HCT116 (cell line): ENCODE measurements around the gene MEDAG. TPM values are rescaled to one million over a fixed set of nuclear protein-coding genes. Genes with fewer than 3 reads are reported as not detected.

Experiments
- ATAC-seq: fragments of 200-7000 bp; cut with Tn5 transposase; 2 replicates; pipeline ENCODE4 v1.9.1; 2020; ENCODE audit warnings: mild to moderate bottlenecking, moderate library complexity
- BruUV-seq: library from RNA; stranded (reverse); fragments of 400-500 nt; replicated peaks from 2 replicates; lab custom pipeline; 2021; lab: Mats Ljungman, UMichigan
- CTCF ChIA-PET: fragments of 300-600 bp; sonication (Branson Sonifier 250); formaldehyde crosslinking; loops from one replicate; lab custom pipeline; 2021; ENCODE audit warnings: antibody characterized with exemption; lab: Charles Lee
- POLR2A ChIA-PET: fragments of 300-600, 350-600 bp; sonication (Branson Sonifier 250); formaldehyde crosslinking; loops from one replicate; lab custom pipeline; 2021; ENCODE audit warnings: antibody characterized with exemption; lab: Charles Lee
- RAD21 ChIA-PET, 2 experiments: fragments of 300-600 bp; sonication (Branson Sonifier 250); formaldehyde crosslinking; loops; one replicate each; lab custom pipeline; 2023; ENCODE audit warnings: low total read pairs in 2 of 2; ENCODE audit not compliant: uncharacterized antibody in 2 of 2, unreplicated experiment in 2 of 2, low non-redundant PET in 1 of 2; lab: Charles Lee
- DNase-seq: peaks from one replicate; pipeline ENCODE4 v3.0.0-alpha.2; 2010; ENCODE audit warnings: low read depth, low spot score
- H2AFZ ChIP-seq: fragments of 200-600 bp; shearing (Covaris generic), sonication (generic); 2 replicates; pipeline ENCODE4 v1.6.1; 2017; ENCODE audit warnings: low read depth, mixed run types, mixed read lengths, antibody characterized with exemption, low read length; ENCODE audit not compliant: poor library complexity, severe bottlenecking
- H3K27ac ChIP-seq: 2 replicates; pipeline ENCODE4 v1.5.1; 2012; ENCODE audit warnings: low read depth, low read length
- H3K27me3 ChIP-seq: fragments of 200-600 bp; sonication (generic); 2 replicates; pipeline ENCODE4 v1.6.1; 2016; ENCODE audit warnings: mixed run types, low read length, mixed read lengths; ENCODE audit not compliant: insufficient read depth
- H3K36me3 ChIP-seq, 2 experiments: fragments of 200-500 bp in 1 of 2; fragments of 200-600 bp in 1 of 2; sonication (Bioruptor generic) in 1 of 2; sonication (generic) in 1 of 2; 2 replicates each; pipeline versions ENCODE4 v1.5.1 to v1.6.1; 2014 to 2016; ENCODE audit warnings: low read length in 2 of 2, inconsistent platforms in 1 of 2, mixed read lengths in 1 of 2, mixed run types in 1 of 2; ENCODE audit not compliant: insufficient read depth in 2 of 2, control insufficient read depth in 1 of 2
- H3K4me1 ChIP-seq, 2 experiments: fragments of 200-600 bp in 1 of 2; sonication (generic) in 1 of 2; 2 replicates each; pipeline versions ENCODE4 v1.5.1 to v1.6.1; 2012 to 2017; ENCODE audit warnings: low read length in 2 of 2, inconsistent platforms in 1 of 2, mild to moderate bottlenecking in 1 of 2, mixed read lengths in 1 of 2, mixed run types in 1 of 2, moderate library complexity in 1 of 2; ENCODE audit not compliant: insufficient read depth in 2 of 2, control insufficient read depth in 1 of 2
- H3K4me2 ChIP-seq: fragments of 200-600 bp; sonication (generic); 2 replicates; pipeline ENCODE4 v1.6.1; 2017; ENCODE audit warnings: mixed run types, low read length, mixed read lengths
- H3K4me3 ChIP-seq, 2 experiments: fragments of 200-600 bp in 1 of 2; sonication (generic) in 1 of 2; replicated peaks in 1 of 2; 2 replicates each; pipeline ENCODE4 v1.5.1; 2011 to 2016; ENCODE audit warnings: low read length in 2 of 2, control low read depth in 1 of 2, low read depth in 1 of 2, mild to moderate bottlenecking in 1 of 2, mixed read lengths in 1 of 2, mixed run types in 1 of 2
- H3K79me2 ChIP-seq: fragments of 200-600 bp; sonication (generic); 2 replicates; pipeline ENCODE4 v1.6.1; 2017; ENCODE audit warnings: mild to moderate bottlenecking, mixed run types, low read length, moderate library complexity, mixed read lengths; ENCODE audit not compliant: insufficient read depth
- H3K9ac ChIP-seq: fragments of 200-600 bp; sonication (generic); 2 replicates; pipeline ENCODE4 v1.6.1; 2016; ENCODE audit warnings: low read length, mixed read lengths
- H3K9me2 ChIP-seq: fragments of 200-600 bp; sonication (generic), shearing (Covaris generic); 2 replicates; pipeline ENCODE4 v1.6.1; 2017; ENCODE audit warnings: mixed run types, mild to moderate bottlenecking, moderate library complexity; ENCODE audit not compliant: insufficient read depth
- H3K9me3 ChIP-seq, 2 experiments: fragments of 200-500 bp in 1 of 2; fragments of 200-600 bp in 1 of 2; sonication (Bioruptor generic) in 1 of 2; sonication (generic) in 1 of 2; 2 replicates each; pipeline ENCODE4 v1.6.1; 2014 to 2017; ENCODE audit warnings: low read length in 2 of 2, mixed read lengths in 2 of 2, inconsistent platforms in 1 of 2, low read depth in 1 of 2, mild to moderate bottlenecking in 1 of 2, mixed run types in 1 of 2, moderate library complexity in 1 of 2; ENCODE audit not compliant: control insufficient read depth in 1 of 2, insufficient read depth in 1 of 2
- H4K20me1 ChIP-seq: fragments of 200-600 bp; sonication (generic), shearing (Covaris generic); 2 replicates; pipeline ENCODE4 v1.6.1; 2017; ENCODE audit warnings: mixed run types, mild to moderate bottlenecking, moderate library complexity; ENCODE audit not compliant: insufficient read depth
- CEBPB ChIP-seq: IDR thresholded peaks from 2 replicates; pipeline ENCODE4 v1.6.1; 2012; ENCODE audit warnings: low read depth
- EGR1 ChIP-seq: IDR thresholded peaks from 2 replicates; pipeline ENCODE4 v1.6.1; 2012; ENCODE audit warnings: low read depth
- EZH2 ChIP-seq: fragments of 200-600 bp; sonication (generic); IDR thresholded peaks from 2 replicates; pipeline ENCODE4 v1.6.1; 2017; ENCODE audit warnings: antibody characterized with exemption, mixed run types
- EZH2phosphoT487 ChIP-seq: fragments of 200-600 bp; IDR thresholded peaks from 2 replicates; pipeline ENCODE4 v1.6.1; 2018; ENCODE audit warnings: antibody characterized with exemption, borderline replicate concordance
- JUND ChIP-seq: IDR thresholded peaks from 2 replicates; pipeline ENCODE4 v1.6.1; 2012
- POLR2AphosphoS5 ChIP-seq: IDR thresholded peaks from 2 replicates; pipeline ENCODE4 v1.6.1; 2011; ENCODE audit warnings: mild to moderate bottlenecking, low read depth, low read length, moderate library complexity
- RAD21 ChIP-seq: IDR thresholded peaks from 2 replicates; pipeline ENCODE4 v1.6.1; 2012; ENCODE audit warnings: low read depth, mild to moderate bottlenecking
- SIN3A ChIP-seq: IDR thresholded peaks from 2 replicates; pipeline ENCODE4 v1.6.1; 2012; ENCODE audit warnings: low read depth
- SP1 ChIP-seq: IDR thresholded peaks from 2 replicates; pipeline ENCODE4 v1.6.1; 2012; ENCODE audit warnings: low read depth
- TCF7L2 ChIP-seq: IDR thresholded peaks from 2 replicates; pipeline ENCODE4 v1.7.0; 2011; ENCODE audit warnings: borderline replicate concordance, inconsistent platforms; ENCODE audit not compliant: insufficient read depth, insufficient read length; ENCODE audit errors: extremely low read depth
- YY1 ChIP-seq: IDR thresholded peaks from 2 replicates; pipeline ENCODE4 v1.6.1; 2011; ENCODE audit warnings: low read length, low read depth, moderate library complexity, mild to moderate bottlenecking; ENCODE audit not compliant: insufficient replicate concordance; ENCODE audit errors: extremely low read depth
- ZFX ChIP-seq: fragments of 450-650 bp; IDR thresholded peaks from 2 replicates; pipeline ENCODE4 v1.6.1; 2017
- ZNF274 ChIP-seq: fragments of 200-500 bp; sonication (Bioruptor generic); IDR thresholded peaks from 2 replicates; pipeline ENCODE4 v1.6.1; 2014; ENCODE audit warnings: mild to moderate bottlenecking, low read depth, low read length, inconsistent platforms
- intact Hi-C: fragments of 100-400 bp; cut with micrococcal nuclease; formaldehyde crosslinking; loops from 2 replicates; pipeline ENCODE4 v1.10.0; 2022
- total RNA-seq: library from RNA; stranded (reverse); gene quantifications from one replicate; pipeline ENCODE4 v1.2.1, GENCODE V29; 2021; ENCODE audit not compliant: unreplicated experiment
- TF ChIP-seq, protein P1 (sequence below): IDR thresholded peaks from 2 replicates; pipeline ENCODE4 v1.6.1; 2012
- TF ChIP-seq, protein P2 (sequence below): IDR thresholded peaks from 2 replicates; pipeline ENCODE4 v1.6.1; 2011; ENCODE audit warnings: mild to moderate bottlenecking, low read length, moderate library complexity; ENCODE audit not compliant: insufficient replicate concordance; ENCODE audit errors: extremely low read depth
- TF ChIP-seq, protein P3 (sequence below), 3 experiments: fragments of 200-600 bp in 1 of 3; sonication (generic) in 1 of 3; IDR thresholded peaks in 2 of 3; conservative IDR thresholded peaks in 1 of 3; 2 replicates each; pipeline ENCODE4 v1.5.1; 2012 to 2017; ENCODE audit warnings: low read depth in 2 of 3, low read length in 2 of 3, antibody characterized with exemption in 1 of 3, borderline replicate concordance in 1 of 3, control low read depth in 1 of 3, mild to moderate bottlenecking in 1 of 3, mixed read lengths in 1 of 3, mixed run types in 1 of 3, moderate library complexity in 1 of 3; ENCODE audit not compliant: insufficient read depth in 1 of 3
- TF ChIP-seq, protein P4 (sequence below): IDR thresholded peaks from 2 replicates; pipeline ENCODE4 v1.6.1; 2012; ENCODE audit warnings: low read depth

The MEDAG gene
- total RNA-seq, 1 experiment from 2014 or later = not detected

DNA sequence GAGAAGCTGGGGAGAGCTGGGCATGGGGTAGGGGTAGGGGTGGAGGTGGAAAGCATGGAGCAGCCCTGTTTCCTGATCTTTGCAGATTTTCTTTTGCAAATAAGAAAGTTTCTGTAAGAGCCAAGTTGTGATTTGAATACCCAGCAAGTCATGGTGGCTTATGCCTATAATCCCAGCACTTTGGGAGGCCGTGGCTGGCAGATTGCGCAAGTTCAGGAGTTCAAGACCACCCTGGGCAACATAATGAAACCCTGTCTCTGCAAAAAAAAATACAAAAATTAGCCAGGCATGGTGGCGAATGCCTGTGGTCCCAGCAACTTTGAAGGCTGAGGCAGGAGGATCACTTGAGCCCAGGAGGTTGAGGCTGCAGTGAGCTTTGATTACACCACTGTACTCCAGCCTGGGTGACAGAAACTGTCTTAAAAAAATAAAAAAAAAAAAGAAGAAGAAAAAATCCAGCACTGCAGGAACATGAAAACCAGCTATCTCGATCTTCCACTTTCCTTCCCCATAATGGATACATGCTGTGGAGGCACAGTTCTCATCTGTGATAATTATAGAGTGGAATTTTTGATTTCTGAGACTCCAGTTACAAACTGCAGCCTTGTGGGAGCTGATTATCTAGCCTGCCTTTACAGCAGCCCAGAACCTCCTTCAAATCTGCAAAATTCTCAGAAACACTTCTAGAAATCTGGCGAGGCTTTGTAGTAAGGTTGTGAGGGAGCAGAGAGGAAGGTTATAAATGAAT is 14.3 kb downstream of the MEDAG start:
- ATAC-seq = no peak
- no peak for DNase-seq
- Histone ChIP-seq H3K4me2 (no peak overlapping the region), H3K27me3 (peaks cover 4% of the 10 kb centered on the region; the same call in 1 of the 2 replicates), H3K9me3 (no peaks in the 10 kb centered on the region), H3K9ac (no peak overlapping the region), H3K9me2 (no peaks in the 10 kb centered on the region; the same call in 1 of the 2 replicates), H2AFZ (no peak overlapping the region), H3K27ac (no peak overlapping the region), H3K79me2 (no peaks in the 10 kb centered on the region), H3K4me1 (no peaks in the 10 kb centered on the region), H3K36me3 (no peaks in the 10 kb centered on the region), H4K20me1 (no peaks in the 10 kb centered on the region), H3K4me3 (no peak overlapping the region)
- no TSS peak for BruUV-seq
- ChIA-PET CTCF (no interaction called here), POLR2A (no interaction called here), RAD21 (no interaction called here)
- intact Hi-C loops = loop anchor here (10.0 kb wide), 1 partner anchor 64 kb away; no protein-coding TSS in a partner anchor
- TF ChIP-seq, protein P1, sequence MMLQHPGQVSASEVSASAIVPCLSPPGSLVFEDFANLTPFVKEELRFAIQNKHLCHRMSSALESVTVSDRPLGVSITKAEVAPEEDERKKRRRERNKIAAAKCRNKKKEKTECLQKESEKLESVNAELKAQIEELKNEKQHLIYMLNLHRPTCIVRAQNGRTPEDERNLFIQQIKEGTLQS = no peak
- TF ChIP-seq POLR2AphosphoS5 (no peak), EZH2 (no peak), ZNF274 (no peak), SIN3A (no peak), CEBPB (no peak), JUND (no peak), RAD21 (no peak), EGR1 (no peak), SP1 (no peak), EZH2phosphoT487 (no peak), TCF7L2 (no peak), YY1 (no peak), ZFX (no peak)
- TF ChIP-seq, protein P2, sequence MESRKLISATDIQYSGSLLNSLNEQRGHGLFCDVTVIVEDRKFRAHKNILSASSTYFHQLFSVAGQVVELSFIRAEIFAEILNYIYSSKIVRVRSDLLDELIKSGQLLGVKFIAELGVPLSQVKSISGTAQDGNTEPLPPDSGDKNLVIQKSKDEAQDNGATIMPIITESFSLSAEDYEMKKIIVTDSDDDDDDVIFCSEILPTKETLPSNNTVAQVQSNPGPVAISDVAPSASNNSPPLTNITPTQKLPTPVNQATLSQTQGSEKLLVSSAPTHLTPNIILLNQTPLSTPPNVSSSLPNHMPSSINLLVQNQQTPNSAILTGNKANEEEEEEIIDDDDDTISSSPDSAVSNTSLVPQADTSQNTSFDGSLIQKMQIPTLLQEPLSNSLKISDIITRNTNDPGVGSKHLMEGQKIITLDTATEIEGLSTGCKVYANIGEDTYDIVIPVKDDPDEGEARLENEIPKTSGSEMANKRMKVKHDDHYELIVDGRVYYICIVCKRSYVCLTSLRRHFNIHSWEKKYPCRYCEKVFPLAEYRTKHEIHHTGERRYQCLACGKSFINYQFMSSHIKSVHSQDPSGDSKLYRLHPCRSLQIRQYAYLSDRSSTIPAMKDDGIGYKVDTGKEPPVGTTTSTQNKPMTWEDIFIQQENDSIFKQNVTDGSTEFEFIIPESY = no peak
- TF ChIP-seq, protein P3, sequence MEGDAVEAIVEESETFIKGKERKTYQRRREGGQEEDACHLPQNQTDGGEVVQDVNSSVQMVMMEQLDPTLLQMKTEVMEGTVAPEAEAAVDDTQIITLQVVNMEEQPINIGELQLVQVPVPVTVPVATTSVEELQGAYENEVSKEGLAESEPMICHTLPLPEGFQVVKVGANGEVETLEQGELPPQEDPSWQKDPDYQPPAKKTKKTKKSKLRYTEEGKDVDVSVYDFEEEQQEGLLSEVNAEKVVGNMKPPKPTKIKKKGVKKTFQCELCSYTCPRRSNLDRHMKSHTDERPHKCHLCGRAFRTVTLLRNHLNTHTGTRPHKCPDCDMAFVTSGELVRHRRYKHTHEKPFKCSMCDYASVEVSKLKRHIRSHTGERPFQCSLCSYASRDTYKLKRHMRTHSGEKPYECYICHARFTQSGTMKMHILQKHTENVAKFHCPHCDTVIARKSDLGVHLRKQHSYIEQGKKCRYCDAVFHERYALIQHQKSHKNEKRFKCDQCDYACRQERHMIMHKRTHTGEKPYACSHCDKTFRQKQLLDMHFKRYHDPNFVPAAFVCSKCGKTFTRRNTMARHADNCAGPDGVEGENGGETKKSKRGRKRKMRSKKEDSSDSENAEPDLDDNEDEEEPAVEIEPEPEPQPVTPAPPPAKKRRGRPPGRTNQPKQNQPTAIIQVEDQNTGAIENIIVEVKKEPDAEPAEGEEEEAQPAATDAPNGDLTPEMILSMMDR (IDR thresholded peaks at IDR 0.05 in 2 of 3, conservative IDR thresholded peaks at IDR 0.05 in 1 of 3; ENCODE audit: borderline replicate concordance in 1 of 3, insufficient read depth in 1 of 3, low read depth in 2 of 3, low read length in 2 of 3) = no peak
- TF ChIP-seq, protein P4, sequence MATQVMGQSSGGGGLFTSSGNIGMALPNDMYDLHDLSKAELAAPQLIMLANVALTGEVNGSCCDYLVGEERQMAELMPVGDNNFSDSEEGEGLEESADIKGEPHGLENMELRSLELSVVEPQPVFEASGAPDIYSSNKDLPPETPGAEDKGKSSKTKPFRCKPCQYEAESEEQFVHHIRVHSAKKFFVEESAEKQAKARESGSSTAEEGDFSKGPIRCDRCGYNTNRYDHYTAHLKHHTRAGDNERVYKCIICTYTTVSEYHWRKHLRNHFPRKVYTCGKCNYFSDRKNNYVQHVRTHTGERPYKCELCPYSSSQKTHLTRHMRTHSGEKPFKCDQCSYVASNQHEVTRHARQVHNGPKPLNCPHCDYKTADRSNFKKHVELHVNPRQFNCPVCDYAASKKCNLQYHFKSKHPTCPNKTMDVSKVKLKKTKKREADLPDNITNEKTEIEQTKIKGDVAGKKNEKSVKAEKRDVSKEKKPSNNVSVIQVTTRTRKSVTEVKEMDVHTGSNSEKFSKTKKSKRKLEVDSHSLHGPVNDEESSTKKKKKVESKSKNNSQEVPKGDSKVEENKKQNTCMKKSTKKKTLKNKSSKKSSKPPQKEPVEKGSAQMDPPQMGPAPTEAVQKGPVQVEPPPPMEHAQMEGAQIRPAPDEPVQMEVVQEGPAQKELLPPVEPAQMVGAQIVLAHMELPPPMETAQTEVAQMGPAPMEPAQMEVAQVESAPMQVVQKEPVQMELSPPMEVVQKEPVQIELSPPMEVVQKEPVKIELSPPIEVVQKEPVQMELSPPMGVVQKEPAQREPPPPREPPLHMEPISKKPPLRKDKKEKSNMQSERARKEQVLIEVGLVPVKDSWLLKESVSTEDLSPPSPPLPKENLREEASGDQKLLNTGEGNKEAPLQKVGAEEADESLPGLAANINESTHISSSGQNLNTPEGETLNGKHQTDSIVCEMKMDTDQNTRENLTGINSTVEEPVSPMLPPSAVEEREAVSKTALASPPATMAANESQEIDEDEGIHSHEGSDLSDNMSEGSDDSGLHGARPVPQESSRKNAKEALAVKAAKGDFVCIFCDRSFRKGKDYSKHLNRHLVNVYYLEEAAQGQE = no peak
